Activated naive CD4-positive, alpha-beta T cell treated with anti-CD3 and anti-CD28 coated beads, Interleukin-2, amount 10 ng/mL, durations not matched to agents 7 days and 5 days (primary cell): ENCODE results near the gene PRLH.
"Not testable (repeated sequence)": the region's sequence is repeated elsewhere in the genome, so short reads cannot be mapped to it uniquely, and the experiment has no call there.

Source experiments
- CTCF ChIA-PET: fragments of 350-600 bp; sonication (Branson Sonifier 250); formaldehyde crosslinking; loops from one replicate; lab custom pipeline; 2021; ENCODE audit warnings: antibody characterized with exemption; lab: Charles Lee
- DNase-seq: peaks from one replicate; pipeline ENCODE4 v3.0.0-alpha.2; 2020
- H3K27ac Mint-ChIP-seq: one replicate; pipeline ENCODE4 v1.8.0; 2021; ENCODE audit warnings: mild to moderate bottlenecking, moderate library complexity, mixed read lengths
- H3K27me3 Mint-ChIP-seq: one replicate; pipeline ENCODE4 v1.8.0; 2021; ENCODE audit warnings: mild to moderate bottlenecking, mixed read lengths
- H3K36me3 Mint-ChIP-seq: one replicate; pipeline ENCODE4 v1.8.0; 2021; ENCODE audit warnings: mixed read lengths
- H3K4me1 Mint-ChIP-seq: one replicate; pipeline ENCODE4 v1.8.0; 2021; ENCODE audit warnings: mixed read lengths
- H3K4me3 Mint-ChIP-seq: one replicate; pipeline ENCODE4 v1.8.0; 2021; ENCODE audit warnings: mild to moderate bottlenecking, moderate library complexity, mixed read lengths
- H3K9me3 Mint-ChIP-seq: one replicate; pipeline ENCODE4 v1.8.0; 2021; ENCODE audit warnings: mixed read lengths

The PRLH gene

DNA sequence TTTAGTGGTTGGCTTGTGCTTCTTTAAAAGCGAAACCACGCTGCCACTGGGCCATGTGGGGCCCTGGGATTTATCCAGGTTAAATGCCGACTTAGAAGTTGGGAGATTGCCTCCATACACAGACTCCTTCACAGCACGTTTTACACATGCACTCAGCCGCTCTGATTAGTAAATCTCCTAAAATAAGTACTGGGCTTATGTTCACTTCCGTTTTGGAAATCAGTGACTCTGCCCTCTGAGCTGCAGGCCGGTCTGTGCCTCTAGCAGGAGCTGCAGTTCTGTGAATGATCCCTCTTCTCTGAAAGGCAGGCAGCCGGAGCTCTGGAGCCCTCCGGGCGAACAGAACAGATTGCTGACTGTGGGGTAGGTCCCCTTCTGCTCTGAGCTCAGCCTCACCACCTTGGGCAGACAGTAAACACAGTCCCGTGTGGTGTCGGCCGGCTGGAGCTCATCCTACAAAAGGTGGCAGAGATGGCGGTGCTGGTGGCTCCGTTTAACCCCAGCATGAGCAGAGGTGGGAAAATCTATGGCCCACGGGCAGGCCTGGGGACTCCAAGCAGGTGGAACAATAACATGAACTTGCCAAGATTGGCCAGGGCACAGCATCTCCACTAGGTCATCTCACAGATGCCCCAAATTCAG, 34.0 kb downstream of the PRLH start:
- DNase-seq, result no peak
- Mint-ChIP-seq H3K27ac (no peak overlapping the region), H3K4me1 (peaks cover 27% of the 10 kb centered on the region), H3K4me3 (no peak overlapping the region), H3K27me3 (peaks cover 15% of the 10 kb centered on the region), H3K9me3 (no peaks in the 10 kb centered on the region), H3K36me3 (no peaks in the 10 kb centered on the region)
- CTCF ChIA-PET, result no interaction called here

DNA sequence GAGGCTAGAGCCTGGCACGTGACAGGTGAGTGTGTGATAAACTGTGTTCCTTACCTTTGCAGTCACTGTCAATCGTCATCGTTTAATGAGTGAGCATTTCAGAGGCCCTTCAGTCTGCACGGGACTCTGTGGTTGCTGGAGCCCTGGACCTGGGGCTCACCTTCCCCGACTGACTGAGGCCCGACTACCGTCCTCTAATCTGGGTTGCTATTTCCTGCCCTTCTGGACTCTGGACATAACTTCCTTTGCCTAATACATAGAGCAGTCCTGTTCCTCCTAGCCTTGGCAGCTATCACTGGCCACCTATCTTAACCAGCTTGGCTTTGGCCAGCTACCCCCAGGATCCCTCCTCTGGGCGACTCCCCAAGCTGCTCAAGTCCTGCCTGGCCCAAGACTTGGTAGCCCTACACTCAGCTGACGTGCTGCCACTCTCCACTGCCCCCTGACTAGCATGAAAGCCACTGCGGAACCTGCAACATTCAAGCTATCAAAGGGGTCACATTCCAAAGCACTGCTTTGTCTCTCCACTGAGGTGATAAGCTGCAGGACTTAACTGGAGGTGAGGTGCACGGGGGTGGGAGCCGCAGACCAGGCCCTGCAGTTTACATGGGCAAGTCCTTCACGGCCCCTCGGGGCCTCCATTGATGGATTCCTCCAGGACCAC, 35.2 kb downstream of the PRLH start:
- Mint-ChIP-seq H3K27me3 (peaks cover 14% of the 10 kb centered on the region), H3K36me3 (no peaks in the 10 kb centered on the region), H3K27ac (no peak overlapping the region), H3K4me3 (no peak overlapping the region), H3K9me3 (no peaks in the 10 kb centered on the region), H3K4me1 (peaks cover 25% of the 10 kb centered on the region)
- DNase-seq, result no peak
- CTCF ChIA-PET, result interaction anchor here (0.7 to 1.6 kb wide), 3 partner anchors 20 to 143 kb away, joined by 3 to 6 read pairs (median 6); no protein-coding TSS in a partner anchor

DNA sequence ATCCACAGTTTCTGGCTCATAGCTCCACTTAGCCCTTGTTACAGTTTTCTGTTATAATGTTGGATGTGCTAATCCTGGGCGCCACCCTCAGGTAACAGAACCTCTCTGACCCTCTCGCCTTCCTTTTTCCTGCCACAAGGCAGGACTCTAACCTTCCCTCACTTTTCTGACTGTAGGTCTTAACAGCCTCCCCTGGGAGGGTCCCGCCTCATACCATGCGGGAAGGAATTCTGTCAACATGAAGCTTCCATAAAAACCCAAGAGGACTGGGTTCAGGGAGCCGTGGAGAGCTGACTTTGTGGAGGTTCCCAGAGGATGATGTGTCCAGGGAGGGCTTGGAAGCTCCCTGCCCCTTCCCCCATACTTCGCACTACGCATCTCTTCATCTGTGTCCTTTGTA, 36.0 kb downstream of the PRLH start:
- H3K27me3 Mint-ChIP-seq, result peaks cover 14% of the 10 kb centered on the region
- no peak overlapping the region for H3K4me3 Mint-ChIP-seq
- no peak overlapping the region for H3K27ac Mint-ChIP-seq
- no peaks in the 10 kb centered on the region for H3K36me3 Mint-ChIP-seq
- peaks cover 25% of the 10 kb centered on the region for H3K4me1 Mint-ChIP-seq
- no peaks in the 10 kb centered on the region for H3K9me3 Mint-ChIP-seq
- DNase-seq, result no peak
- CTCF ChIA-PET, result interaction anchor here (0.7 to 1.6 kb wide), 6 partner anchors 12 to 142 kb away, joined by 3 to 6 read pairs (median 3); partner anchors contain the start of gene RAB17

DNA sequence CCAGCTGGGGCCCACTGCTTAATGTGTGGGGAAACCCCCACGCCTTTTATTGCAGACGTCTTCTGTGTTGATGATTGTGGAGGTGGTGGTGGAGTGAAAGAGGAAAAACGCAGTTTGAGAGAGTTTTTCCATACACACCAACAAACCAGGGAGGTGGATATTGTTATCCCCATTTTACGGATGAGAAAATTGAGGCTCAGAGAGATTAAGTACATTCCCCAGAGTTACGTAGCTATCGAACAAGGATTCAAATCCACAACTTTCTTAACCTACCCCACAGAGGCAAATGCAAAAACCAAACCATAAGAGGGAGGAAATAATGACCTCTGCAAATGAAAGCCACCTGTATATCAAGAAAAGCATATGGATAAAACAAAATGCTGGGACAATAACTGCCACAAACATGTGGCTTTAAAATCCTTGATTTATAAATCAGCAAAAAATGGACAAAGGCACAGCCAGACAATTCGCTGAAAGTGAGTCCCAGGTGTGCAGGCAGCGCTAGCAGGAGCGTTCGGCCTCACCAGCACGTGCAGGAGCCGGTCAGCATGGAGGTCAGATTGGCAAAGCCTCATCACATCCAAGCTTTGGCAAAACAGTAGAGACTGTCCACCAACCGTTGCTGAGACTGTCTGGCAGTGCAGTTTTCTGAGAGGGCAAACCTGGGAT, 36.8 kb downstream of the PRLH start:
- Mint-ChIP-seq H3K4me3 (peak overlapping the region; percentile 29), H3K27ac (peak overlapping the region; percentile 87)
- CTCF ChIA-PET, result interaction anchor here (0.8 to 1.6 kb wide), 5 partner anchors 11 to 142 kb away, joined by 3 to 6 read pairs (median 3); partner anchors contain the start of gene RAB17

GRCh38 chr2:237603718-237604362, 37.5 kb downstream of the PRLH start:
- peak overlapping the region; percentile 87 for H3K27ac Mint-ChIP-seq
- H3K9me3 Mint-ChIP-seq, result no peaks in the 10 kb centered on the region
- H3K36me3 Mint-ChIP-seq, result no peaks in the 10 kb centered on the region
- peak; percentile 68 for DNase-seq
- H3K4me3 Mint-ChIP-seq, result peak overlapping the region; percentile 29
- peaks cover 25% of the 10 kb centered on the region for H3K4me1 Mint-ChIP-seq
- CTCF ChIA-PET, result interaction anchor here (0.8 to 1.2 kb wide), 3 partner anchors 13 to 32 kb away, joined by 3 to 7 read pairs (median 5); no protein-coding TSS in a partner anchor
- H3K27me3 Mint-ChIP-seq, result peaks cover 14% of the 10 kb centered on the region

More for the DNA sequence above, 36.8 kb downstream of the PRLH start:
- peaks cover 25% of the 10 kb centered on the region for H3K4me1 Mint-ChIP-seq
- H3K27me3 Mint-ChIP-seq, result peaks cover 14% of the 10 kb centered on the region
- H3K9me3 Mint-ChIP-seq, result no peaks in the 10 kb centered on the region
- H3K36me3 Mint-ChIP-seq, result no peaks in the 10 kb centered on the region
- DNase-seq, result no peak

- no peak for DNase-seq
- H3K27me3 Mint-ChIP-seq, result peaks cover 18% of the 10 kb centered on the region
- CTCF ChIA-PET, result interaction anchor here (0.8 to 1.2 kb wide), 3 partner anchors 13 to 32 kb away, joined by 3 to 7 read pairs (median 5); no protein-coding TSS in a partner anchor
- H3K9me3 Mint-ChIP-seq, result no peaks in the 10 kb centered on the region
- H3K36me3 Mint-ChIP-seq, result no peaks in the 10 kb centered on the region
- no peak overlapping the region for H3K4me3 Mint-ChIP-seq
- no peak overlapping the region for H3K27ac Mint-ChIP-seq
- peaks cover 25% of the 10 kb centered on the region for H3K4me1 Mint-ChIP-seq
Measured at GRCh38 chr2:237604391-237604790, 38.0 kb downstream of the PRLH start.

DNA sequence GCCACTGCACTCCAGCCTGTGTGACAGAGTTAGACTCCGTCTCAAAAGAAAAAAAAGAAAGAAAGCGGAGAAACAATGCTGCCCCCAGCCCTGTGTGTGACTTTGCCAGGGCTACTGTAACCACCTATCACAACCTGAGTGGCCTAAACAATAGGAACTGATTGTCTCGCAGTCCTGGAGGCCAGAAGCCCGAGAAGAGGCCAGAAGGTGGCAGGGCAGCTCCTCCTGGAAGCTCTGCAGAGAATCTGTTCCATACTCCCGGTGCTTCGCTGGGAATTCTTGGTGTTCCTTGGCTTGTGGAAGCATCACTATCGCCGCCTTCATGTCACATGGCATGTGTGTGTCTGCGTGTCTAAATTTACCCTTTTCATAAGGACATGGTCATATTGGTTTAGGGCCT, 38.6 kb downstream of the PRLH start:
- Mint-ChIP-seq H3K36me3 (no peaks in the 10 kb centered on the region), H3K27ac (no peak overlapping the region), H3K9me3 (no peaks in the 10 kb centered on the region), H3K27me3 (peaks cover 13% of the 10 kb centered on the region), H3K4me3 (no peak overlapping the region), H3K4me1 (peaks cover 25% of the 10 kb centered on the region)
- no peak for DNase-seq
- CTCF ChIA-PET, result interaction anchor here (1.1 to 1.2 kb wide), 2 partner anchors 23 to 33 kb away, joined by 5 to 7 read pairs; no protein-coding TSS in a partner anchor

DNA sequence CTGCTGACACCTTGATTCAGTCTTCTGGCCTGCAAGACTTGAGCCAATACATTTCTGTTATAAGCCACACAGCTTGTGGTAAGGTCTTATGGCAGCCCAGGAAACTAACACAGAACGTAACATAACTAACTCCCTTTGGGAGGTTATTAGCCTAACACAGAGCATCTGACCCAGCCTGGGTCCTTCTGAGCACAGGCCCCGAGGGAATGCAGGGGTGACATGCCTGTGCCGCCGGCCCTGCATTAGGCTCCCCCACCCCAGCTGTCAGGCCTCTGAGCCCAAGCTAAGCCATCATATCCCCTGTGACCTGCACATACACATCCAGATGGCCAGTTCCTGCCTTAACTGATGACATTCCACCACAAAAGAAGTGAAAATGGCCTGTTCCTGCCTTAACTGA, 40.1 kb downstream of the PRLH start:
- H3K4me3 Mint-ChIP-seq, H3K36me3 Mint-ChIP-seq, H3K27ac Mint-ChIP-seq, H3K27me3 Mint-ChIP-seq, CTCF ChIA-PET, H3K9me3 Mint-ChIP-seq, DNase-seq: not testable (repeated sequence)
- H3K4me1 Mint-ChIP-seq, result peaks cover 25% of the 10 kb centered on the region

DNA sequence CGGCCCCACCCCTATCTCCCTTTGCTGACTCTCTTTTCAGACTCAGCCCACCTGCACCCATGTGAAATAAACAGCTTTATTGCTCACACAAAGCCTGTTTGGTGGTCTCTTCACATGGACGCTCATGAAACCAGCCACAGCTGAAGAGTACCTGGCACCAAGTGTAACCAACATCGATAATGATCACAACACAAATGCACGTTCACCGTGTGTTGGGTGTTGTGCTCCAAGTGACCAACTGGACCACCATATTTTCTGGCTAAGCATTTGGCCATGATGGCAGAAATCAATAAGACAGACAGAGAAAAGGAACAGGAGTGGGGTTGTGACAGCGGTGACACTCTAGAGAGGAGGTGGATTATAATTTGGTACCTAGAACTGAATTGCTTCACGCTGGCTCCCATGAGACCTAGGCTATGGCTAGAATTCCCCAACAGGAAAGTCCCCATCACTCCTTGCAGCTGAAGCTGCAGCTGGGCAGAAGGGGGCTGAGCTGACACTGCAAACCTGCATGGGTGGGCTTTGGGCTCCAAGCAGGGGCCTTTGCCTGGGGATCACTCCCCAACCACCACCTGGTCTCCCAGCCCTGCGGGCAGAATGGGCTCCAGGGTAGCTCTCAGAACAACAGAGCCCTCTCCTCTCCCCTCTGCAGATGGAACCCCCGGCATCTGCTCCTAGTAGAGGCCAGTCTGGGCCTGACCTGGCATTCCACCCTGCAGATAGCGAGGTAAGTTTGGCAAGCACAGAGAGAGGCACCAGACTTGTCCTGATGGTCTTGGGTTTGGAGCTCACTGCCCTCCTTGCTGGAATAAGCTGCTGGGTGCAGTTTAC, 46.4 kb downstream of the PRLH start:
- no peak for DNase-seq
- peaks cover 17% of the 10 kb centered on the region for H3K4me1 Mint-ChIP-seq
- CTCF ChIA-PET, result no interaction called here

GRCh38 chr2:237613679-237614078, 47.3 kb downstream of the PRLH start:
- Mint-ChIP-seq H3K27ac (no peak overlapping the region), H3K4me3 (no peak overlapping the region)
- CTCF ChIA-PET, result no interaction called here

More for the DNA sequence above, 46.4 kb downstream of the PRLH start:
- H3K4me3 Mint-ChIP-seq, result no peak overlapping the region
- H3K9me3 Mint-ChIP-seq, result no peaks in the 10 kb centered on the region
- no peak overlapping the region for H3K27ac Mint-ChIP-seq
- H3K36me3 Mint-ChIP-seq, result no peaks in the 10 kb centered on the region
- H3K27me3 Mint-ChIP-seq, result peaks cover 16% of the 10 kb centered on the region

GRCh38 chr2:237614151-237614720, 47.9 kb downstream of the PRLH start:
- no peaks in the 10 kb centered on the region for H3K9me3 Mint-ChIP-seq
- no peaks in the 10 kb centered on the region for H3K36me3 Mint-ChIP-seq
- DNase-seq, result no peak
- peaks cover 22% of the 10 kb centered on the region for H3K4me1 Mint-ChIP-seq
- no peak overlapping the region for H3K27ac Mint-ChIP-seq
- CTCF ChIA-PET, result interaction anchor here (1.0 kb wide), 1 partner anchor 12 kb away, joined by 3 read pairs; no protein-coding TSS in a partner anchor
- H3K4me3 Mint-ChIP-seq, result no peak overlapping the region
- H3K27me3 Mint-ChIP-seq, result peaks cover 12% of the 10 kb centered on the region

More at GRCh38 chr2:237613679-237614078, 47.3 kb downstream of the PRLH start:
- DNase-seq, result no peak
- peaks cover 16% of the 10 kb centered on the region for H3K27me3 Mint-ChIP-seq
- no peaks in the 10 kb centered on the region for H3K9me3 Mint-ChIP-seq
- H3K36me3 Mint-ChIP-seq, result no peaks in the 10 kb centered on the region
- H3K4me1 Mint-ChIP-seq, result peaks cover 22% of the 10 kb centered on the region

DNA sequence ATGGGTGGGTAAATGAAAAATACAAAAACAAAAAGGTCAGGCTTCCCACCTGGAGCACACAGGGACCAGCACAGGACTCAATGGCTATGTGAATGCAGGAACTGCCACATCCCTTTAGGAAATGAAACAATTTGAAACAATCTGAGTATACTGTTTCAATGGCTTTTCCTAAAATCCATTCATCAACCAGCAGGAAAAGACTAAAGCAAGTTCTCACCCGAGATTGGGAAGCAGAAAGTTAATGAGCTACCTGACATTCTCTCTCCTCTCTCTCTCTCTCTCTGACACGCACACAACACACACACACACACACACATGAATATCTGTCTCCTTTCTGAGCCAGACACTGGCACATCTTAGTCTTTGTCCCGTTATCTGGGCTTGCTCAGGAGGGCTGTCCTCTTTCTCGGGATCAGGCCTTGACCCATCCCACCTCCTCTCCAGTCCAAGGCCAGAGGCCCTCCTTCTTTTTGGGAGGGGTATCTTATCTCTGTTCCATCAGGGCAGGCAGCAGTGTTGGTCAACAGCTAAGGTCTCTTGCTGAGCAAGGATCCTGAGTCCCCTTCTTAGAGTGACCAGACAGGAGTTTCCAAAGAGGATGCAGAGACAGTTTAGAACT, 49.4 kb downstream of the PRLH start:
- no peaks in the 10 kb centered on the region for H3K9me3 Mint-ChIP-seq
- H3K36me3 Mint-ChIP-seq, result no peaks in the 10 kb centered on the region
- no peak for DNase-seq
- CTCF ChIA-PET, result no interaction called here
- peaks cover 12% of the 10 kb centered on the region for H3K27me3 Mint-ChIP-seq
- H3K27ac Mint-ChIP-seq, result no peak overlapping the region
- H3K4me3 Mint-ChIP-seq, result no peak overlapping the region
- H3K4me1 Mint-ChIP-seq, result peaks cover 22% of the 10 kb centered on the region
